HG02571 (cell line): ENCODE data around the gene PPP1R11.
"Not testable (repeated sequence)": the region's sequence is repeated elsewhere in the genome, so short reads cannot be mapped to it uniquely, and the experiment has no call there.

Experiments used
- ATAC-seq: cut with Tn5 transposase; IDR thresholded peaks from one replicate; pipeline ENCODE4 v1.9.1; 2021; ENCODE audit warnings: mild to moderate bottlenecking, moderate library complexity; ENCODE audit not compliant: unreplicated experiment

The PPP1R11 gene

GRCh38 chr6:30093951-30094661, 27.1 kb downstream of the PPP1R11 start:
- no peak for ATAC-seq

DNA sequence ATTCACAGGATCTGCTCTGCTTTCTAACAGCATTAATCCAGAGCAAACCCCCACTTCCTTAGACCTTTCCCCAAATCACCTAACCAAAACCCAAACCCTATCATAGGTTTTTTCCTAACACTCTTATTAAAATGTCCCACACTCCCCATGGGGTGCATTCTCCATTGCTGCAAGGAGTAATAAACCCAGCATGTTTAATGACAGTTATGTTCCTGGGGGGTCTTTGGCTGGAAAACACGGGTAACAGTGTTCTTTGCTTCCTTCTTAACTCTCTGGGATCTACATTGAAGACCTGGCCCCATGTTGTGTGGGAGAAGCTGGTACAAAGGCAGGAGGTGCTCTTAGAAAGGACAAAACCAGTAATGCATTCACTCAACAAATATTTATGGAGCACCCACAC, 29.8 kb downstream of the PPP1R11 start:
- ATAC-seq, result no peak

GRCh38 chr6:30097902-30098768, 31.1 kb downstream of the PPP1R11 start:
- no peak for ATAC-seq

DNA sequence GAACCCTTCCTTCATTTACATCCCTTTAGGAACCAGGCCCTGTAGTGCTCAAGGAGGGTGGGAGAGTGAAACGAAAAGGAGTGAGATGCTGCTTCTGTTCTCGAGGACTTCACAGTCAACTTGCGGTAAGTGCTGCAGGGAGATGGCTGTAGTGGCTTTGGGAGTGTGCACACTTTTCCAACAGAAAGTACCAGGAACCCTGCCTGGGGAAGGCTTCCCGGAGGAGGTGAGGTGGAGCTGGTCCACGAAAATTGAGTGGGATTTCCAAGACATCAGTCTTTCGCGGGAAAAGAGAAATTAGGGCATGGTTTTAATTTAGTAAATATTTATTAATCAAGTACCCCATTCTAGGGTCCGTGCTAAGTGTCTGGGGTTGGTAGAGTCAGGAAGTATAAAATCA, 33.2 kb downstream of the PPP1R11 start:
- ATAC-seq, result no peak

DNA sequence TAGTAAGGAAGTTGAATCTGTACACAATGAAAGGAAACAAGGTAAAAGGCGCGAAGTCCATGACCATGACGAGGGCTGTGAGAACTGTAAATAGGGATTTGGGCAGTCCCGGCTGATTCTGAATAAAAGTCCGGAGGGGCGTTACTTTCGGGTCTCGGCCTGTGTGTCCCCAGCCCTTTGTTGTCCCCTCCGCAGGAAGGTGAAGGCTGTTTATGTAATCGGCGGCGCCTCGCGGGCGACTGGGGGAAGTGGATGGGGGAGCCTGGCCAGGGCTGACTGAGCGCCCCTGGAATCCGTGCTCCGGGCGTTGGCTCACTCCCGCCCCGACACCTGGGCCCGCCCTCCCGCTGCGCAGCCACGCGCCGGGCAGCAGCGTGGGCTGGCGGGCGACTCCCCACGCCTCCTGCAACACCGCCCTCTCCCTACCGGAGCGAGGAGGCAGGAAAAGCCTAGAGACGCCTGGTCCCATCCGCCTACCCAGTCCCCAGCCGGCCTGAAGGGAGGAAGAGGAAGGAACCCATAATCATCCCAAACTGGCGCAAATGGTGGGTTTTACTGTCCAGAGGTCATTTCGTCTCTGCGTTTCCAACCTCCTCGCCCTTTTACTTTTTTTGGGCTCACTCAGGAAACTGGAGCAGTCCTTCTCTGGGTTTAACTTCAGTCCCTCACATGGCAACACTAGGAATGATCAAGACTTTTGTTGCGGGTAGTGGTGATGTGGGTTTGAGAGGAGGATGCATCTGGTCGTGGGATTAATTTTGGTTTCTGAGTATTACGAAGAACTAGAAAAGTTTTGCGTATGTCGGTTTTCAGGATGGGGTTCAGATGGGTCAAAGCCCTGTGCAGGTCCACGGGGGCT, 33.8 kb downstream of the PPP1R11 start:
- ATAC-seq, result no peak

DNA sequence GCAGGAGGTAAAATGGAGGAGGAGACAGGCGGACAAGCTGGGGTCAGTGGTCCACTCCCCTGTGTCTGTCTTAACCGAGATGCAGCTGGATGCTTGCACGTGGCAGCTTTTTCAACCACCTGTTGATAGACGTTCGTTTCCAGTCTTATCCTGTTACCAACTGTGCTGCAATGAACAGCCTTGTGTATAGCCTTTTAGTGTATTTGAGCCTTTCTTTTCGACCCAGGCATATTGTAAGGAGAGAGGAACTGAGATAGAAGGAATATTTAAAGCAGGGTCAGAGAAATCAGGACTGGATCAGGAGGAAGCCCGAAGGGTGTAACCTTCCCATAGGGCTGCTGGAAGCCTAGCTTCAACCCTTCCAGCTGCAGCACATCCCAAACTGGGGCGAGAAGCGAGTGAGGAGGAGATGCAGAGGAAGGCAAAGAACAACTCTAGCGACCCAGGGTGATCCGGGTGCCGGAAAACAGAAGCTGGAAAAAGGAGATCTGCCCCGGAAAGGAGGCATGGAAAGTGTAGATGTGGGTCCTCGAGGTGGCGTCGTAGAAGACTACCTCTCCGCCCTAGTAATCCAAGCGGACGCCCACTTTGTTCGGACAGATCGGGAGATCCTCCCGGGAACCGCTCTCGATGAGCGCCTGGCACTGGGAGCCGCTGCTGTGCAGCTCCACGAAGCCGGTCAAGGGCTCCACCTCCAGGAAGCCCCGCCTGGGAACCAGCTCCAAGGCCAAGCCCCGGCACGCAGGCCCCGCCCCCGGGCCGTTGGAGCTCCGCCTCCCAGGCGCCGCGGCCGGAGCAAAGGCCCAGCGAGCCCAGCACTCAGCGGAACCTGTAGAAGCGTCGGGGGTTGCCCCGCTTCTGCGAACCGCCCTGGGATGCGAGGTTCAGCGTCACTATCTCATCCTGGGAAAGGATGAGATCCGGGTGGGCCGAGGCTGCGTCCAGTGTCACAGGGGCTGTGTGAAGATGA, 34.7 kb downstream of the PPP1R11 start:
- ATAC-seq, result no peak

DNA sequence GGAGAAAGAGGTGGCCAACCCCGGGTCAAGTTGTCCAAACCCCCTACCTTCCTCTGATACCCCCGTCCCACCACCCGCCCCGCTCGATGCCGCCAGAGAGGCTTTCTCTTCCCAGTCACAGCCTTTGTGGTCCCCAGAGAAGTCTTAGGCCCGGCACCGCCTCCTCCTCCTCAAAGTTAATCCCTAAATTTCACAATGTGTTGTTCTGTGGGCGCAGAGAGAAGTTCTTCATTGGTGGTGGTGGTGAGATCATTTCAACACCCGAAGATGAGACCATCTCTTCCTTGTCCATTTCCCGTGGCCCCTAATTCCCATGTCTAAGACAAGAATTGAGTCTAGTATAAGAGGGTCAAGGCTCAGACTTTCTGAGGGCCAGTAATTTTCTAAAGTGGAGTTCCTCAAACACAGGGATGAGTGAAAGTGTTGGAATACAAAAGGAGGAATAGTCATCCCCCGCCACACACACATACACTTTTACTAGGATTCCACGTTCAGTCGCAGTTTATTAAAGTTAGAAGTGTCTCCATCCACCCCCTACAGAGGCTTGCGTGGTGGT, 35.5 kb downstream of the PPP1R11 start:
- ATAC-seq, result no peak

DNA sequence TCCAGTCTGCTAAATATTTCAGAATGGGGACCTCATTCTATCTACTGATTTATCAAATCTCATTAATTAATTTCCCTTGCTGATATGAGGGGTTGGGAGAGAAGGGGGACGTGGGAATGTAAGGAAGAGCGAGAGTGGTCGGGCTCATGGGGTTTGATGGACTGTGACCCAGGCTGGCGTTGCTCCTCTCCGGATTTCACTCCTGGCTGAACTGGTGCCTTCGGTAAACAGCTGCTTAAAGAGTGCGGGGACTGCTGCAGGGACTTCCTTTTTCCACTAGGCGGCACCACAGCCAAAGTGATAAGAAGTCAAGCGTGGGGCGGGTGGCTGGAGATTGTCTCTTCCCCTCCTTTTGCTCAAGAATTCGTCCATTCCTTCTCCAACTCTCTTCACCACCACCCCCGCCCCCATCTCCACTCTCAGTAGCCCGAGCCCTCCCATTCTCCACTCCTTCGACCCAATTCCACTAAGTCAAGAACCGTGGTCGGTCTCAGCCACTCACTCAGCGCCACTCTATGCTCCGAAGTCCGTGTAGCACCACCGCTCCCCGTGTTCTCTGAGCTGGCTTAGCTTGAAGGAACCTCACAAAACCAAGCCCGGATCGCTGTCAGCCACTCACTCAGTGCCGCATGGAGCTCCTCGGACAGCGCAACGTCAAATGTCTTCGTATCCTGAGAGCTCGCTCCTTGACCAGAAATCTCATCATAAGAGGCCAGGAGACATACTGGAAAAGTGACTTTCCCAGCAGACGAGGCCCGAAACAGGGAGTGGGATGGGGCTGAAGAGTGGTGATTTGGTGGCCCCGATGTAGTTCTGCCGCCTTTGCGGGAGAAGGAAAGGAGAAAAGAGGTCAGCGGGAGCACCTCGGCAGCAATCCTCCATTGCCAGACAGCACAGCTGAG, 36.2 kb downstream of the PPP1R11 start:
- ATAC-seq, result peak; percentile 65

GRCh38 chr6:30103872-30104179, 36.8 kb downstream of the PPP1R11 start:
- no peak for ATAC-seq

DNA sequence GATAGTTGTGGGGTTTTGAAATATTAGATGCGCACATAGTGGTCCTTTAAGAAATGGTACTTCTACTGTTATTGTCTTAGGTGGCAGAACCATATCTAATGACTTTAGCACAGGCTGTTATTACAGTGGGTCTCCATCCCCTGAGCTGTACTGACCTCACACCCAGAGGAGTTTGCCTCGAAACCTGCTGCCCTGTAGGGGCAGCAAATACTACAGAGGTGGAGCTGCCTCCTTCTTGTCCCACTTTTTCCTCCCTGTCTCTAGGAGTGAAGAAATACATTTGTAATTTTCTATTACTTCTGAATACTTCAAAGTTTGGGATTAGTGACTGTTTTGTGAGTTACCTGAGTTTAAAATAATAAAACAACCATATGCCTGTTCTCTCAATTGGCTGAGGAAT, 37.7 kb downstream of the PPP1R11 start:
- no peak for ATAC-seq

DNA sequence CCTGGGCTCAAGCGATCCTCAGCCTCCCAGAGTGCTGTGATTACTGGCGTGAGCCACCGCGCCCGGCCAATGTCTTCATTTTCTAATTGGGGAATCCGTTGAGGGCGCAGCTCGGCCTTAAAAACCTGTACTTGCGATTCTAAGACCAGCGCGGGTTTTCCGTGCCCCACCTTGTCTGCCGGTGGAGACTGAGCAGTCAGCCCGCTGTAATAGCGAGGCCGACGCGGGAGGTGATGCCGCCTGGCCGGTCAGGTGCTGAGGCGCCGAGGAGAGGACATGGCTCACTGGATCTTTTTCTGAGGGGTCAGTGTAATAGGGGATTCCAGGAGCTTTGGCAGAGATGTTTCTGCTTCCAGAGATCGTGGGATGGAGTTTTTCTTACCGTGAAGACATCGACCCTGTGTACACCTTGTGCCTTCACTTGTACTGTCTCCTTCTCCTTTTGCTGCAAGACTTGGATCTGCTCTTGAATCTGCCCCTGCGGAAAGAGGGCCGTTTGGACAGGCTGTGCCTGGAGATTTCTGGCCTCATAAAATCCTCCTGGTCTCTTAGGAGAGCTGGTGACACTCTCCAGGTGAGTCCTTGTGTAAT, 44.4 kb downstream of the PPP1R11 start:
- ATAC-seq, result no peak

DNA sequence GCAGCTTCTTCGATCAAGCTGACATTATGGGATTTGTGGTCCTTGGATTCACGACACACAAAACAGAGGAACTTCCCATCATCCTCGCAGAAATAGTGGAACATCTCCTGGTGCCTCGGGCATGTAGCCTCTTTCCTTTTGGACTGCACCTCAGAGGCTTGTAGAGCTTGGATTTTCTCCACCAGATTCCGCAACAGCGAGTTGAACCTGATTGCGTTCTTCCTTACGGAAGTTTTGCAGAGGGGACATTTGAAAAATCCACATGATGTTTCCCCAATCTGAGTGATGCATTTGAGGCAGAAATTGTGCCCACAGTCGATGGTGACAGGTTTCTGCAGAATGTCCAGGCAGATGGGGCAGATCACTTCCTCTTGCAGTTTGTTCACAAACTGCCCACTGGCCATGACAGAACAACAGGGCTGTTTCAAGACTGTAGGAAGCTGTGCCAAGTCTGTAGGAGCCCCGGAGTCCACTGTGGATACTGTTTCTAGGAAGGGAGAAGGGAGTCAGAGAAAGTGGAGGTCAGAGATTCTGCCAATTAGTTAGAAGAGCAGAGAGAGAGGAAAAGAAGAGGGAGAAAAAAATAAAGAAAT, 45.5 kb downstream of the PPP1R11 start:
- no peak for ATAC-seq

DNA sequence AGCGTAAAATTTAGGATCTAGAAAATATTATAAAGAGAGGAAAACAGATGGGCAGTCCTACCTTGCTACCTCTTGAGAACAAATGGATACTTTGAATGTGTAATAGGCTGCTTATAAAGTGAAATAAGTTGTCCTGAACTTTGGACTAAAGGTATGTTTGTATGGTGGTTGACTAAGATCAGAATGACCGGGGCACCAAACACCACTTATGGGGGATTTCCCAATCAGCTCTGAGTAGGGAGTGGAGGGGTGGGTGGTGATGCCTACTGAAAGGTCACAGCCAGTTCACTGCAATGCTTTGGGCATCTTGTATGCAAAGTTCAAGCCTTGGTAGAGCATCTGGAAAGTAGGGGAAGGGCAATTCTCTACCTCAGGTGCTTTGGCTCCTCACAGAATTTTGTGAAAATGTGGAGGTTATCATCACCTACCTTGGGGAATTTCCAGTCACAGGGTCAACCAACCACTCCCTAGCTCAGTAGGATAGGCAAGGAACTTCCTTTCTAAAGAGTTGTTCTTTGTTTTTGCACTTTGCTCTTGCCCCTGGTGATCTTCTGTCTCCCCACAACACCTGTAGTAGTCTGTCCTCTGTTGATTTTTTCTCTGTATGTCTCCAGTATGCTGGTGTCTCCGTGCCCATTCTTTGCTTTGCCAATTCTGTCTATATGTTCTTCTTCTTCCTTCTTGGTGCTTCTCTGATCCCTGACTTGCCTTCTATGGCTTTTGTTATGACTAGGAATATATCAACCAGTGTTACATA, 46.2 kb downstream of the PPP1R11 start, which contains the start of gene TRIM31:
Gene TRIM31 (minus strand): TSS at position 88 of the 757 bp plus-strand sequence. CDS start 285 bp downstream, outside the sequence.
- ATAC-seq, result no peak

GRCh38 chr6:30113841-30114240, 46.8 kb downstream of the PPP1R11 start:
- ATAC-seq, result no peak

DNA sequence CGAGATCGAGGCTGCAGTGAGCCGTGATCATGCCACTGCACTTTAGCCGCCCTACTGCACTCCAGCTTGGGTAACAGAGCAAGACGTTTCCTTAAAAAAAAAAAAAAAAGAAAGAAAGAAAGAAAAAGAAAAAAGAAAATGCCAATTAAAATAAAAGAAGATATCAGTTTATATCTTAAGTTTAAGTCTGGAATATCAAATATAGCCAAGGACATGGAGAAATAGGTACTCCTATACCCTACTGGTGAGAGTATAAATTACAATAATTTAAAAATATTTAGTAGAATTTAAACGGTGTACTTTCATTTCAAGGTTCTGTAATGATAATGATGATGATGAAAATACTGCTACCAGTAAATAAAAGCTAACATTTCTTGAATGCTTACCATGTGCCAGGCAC, 49.7 kb downstream of the PPP1R11 start:
- ATAC-seq, result no peak

DNA sequence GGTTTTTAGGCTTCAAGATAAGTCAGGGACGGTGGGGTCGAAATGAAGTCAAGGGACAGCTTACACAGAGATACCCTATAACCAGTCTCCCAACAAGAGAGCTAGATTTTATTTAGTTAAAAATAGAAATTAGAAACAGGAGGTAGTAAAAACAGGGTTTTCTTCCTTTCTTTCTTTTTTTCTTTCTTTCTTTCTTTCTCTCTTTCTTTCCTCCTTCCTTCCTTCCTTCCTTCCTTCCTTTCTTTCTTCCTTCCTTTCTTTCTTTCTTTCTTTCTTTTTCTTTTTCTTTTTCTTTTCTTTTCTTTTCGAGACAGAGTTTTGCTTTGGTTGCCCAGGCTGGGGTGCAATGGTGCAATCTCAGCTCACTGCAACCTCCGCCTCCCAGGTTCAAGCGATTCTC, 51.7 kb downstream of the PPP1R11 start:
- not testable (repeated sequence) for ATAC-seq
